Measurements from ENCODE around the gene OR2M4. TPM values are rescaled to one million over a fixed set of nuclear protein-coding genes. Genes with fewer than 3 reads are reported as not detected.

Gene OR2M4, protein sequence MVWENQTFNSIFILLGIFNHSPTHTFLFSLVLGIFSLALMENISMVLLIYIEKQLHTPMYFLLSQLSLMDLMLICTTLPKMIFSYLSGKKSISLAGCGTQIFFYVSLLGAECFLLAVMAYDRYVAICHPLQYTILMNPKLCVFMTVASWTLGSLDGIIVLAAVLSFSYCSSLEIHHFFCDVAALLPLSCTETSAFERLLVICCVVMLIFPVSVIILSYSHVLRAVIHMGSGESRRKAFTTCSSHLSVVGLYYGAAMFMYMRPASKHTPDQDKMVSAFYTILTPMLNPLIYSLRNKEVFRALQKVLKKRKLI
- not detected in 2 replicates for total RNA-seq

GRCh38 chr1:248231117-248231516 lies at the start of gene OR2M4:
Gene OR2M4 (plus strand): TSS chr1:248231417. CDS start chr1:248238929, 7,512 bp downstream.

DNA sequence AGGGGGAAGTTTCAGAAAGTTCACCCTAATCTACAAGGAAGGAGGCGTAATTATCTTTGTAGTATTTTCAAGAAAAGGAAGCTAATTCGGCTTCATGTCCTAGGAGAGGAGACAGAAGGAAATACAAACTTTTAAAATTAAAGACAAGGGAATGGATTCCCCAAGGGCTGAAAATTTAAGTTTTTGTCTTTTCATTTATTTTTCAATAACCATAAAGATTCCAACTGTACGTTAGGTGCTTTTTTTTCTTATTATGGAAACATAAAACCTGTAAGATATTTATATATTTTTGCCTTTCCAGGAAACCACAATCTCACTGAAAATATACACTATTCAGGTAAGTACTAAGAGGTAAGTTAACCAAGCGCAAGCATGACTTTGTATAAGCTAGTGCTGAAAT lies 34.3 kb upstream of the OR2M4 start, which contains the start of gene OR2M3:
TSS of gene OR2M3 (plus strand) at position 301 of the 400 bp plus-strand sequence. CDS start 5,803 bp downstream, outside the sequence.

GRCh38 chr1:248277876-248278275 lies 46.7 kb downstream of the OR2M4 start, which contains the start of gene OR2T33:
Gene OR2T33 (minus strand): TSS chr1:248277976. CDS start chr1:248273814, 4,162 bp downstream.

Other genes with a start within 250 kb of the OR2M4 start
- not detected in 2 replicates for gene OR2L5, start 217.8 kb upstream of the OR2M4 start, total RNA-seq
- gene OR2L2, start 201.3 kb upstream of the OR2M4 start, total RNA-seq = not detected in 2 replicates
- gene OR2L3, start 184.6 kb upstream of the OR2M4 start, total RNA-seq = not detected in 2 replicates
- gene OR2L13, start 136.2 kb upstream of the OR2M4 start, total RNA-seq = not detected in 2 replicates
- gene OR2M5, start 86.3 kb upstream of the OR2M4 start, total RNA-seq = not detected in 2 replicates
- not detected in 2 replicates for gene OR2M2, start 56.6 kb upstream of the OR2M4 start, total RNA-seq
- not detected in 2 replicates for gene OR2M3, start 34.2 kb upstream of the OR2M4 start, total RNA-seq
- not detected in 2 replicates for gene OR2T33, start 46.6 kb downstream of the OR2M4 start, total RNA-seq
- not detected in 2 replicates for gene OR2T12, start 72.0 kb downstream of the OR2M4 start, total RNA-seq
- gene OR2M7, start 93.2 kb downstream of the OR2M4 start, total RNA-seq = not detected in 2 replicates
- gene OR14C36, start 117.4 kb downstream of the OR2M4 start, total RNA-seq = not detected in 2 replicates
- not detected in 2 replicates for gene OR2T4, start 130.2 kb downstream of the OR2M4 start, total RNA-seq
- gene OR2T6, start 144.3 kb downstream of the OR2M4 start, total RNA-seq = not detected in 2 replicates
- not detected in 2 replicates for gene OR2T1, start 171.6 kb downstream of the OR2M4 start, total RNA-seq
- gene OR2T2, start 214.2 kb downstream of the OR2M4 start, total RNA-seq = not detected in 2 replicates
- not detected in 2 replicates for gene OR2T3, start 241.9 kb downstream of the OR2M4 start, total RNA-seq